Ovary (tissue), 9 donors: ENCODE measurements around the gene PPIH. TPM values are rescaled to one million over a fixed set of nuclear protein-coding genes. Genes with fewer than 3 reads are reported as not detected.

Source experiments
- DNase-seq, 5 donors: peaks; one replicate each; pipeline ENCODE4 v3.0.0-alpha.2; 2019 to 2020
- H3K27ac ChIP-seq, 2 donors: fragments of 200-600 bp; one replicate each; pipeline versions ENCODE4 v1.5.1 to v1.8.0; 2019 to 2022
- H3K27me3 ChIP-seq: fragments of 200-600 bp; one replicate; pipeline ENCODE4 v1.8.0; 2022
- H3K36me3 ChIP-seq: fragments of 200-600 bp; sonication (generic); one replicate; pipeline ENCODE4 v1.5.1; 2019
- H3K4me1 ChIP-seq: one replicate; pipeline ENCODE4 v1.8.1; 2013; ENCODE audit warnings: mild to moderate bottlenecking, moderate library complexity; ENCODE audit not compliant: insufficient read depth
- H3K4me3 ChIP-seq: fragments of 200-600 bp; sonication (generic); one replicate; pipeline ENCODE4 v1.5.1; 2017
- H3K9me3 ChIP-seq, 2 donors: fragments of 200-600 bp in 1 of 2; sonication (generic) in 1 of 2; one replicate each; pipeline versions ENCODE4 v1.5.1 to v1.8.1; 2013 to 2019; ENCODE audit warnings: mild to moderate bottlenecking in 1 of 2, moderate library complexity in 1 of 2
- CTCF ChIP-seq, 3 donors: fragments of 450-650 bp in 2 of 3; fragments of 200-600 bp in 1 of 3; IDR thresholded peaks; one replicate each; pipeline versions ENCODE4 v1.5.1 to v1.8.0; 2016 to 2022; ENCODE audit warnings: antibody characterized with exemption in 3 of 3, mild to moderate bottlenecking in 1 of 3
- EP300 ChIP-seq: sonication (generic); formaldehyde crosslinking; IDR thresholded peaks from one replicate; pipeline ENCODE4 v1.6.1; 2017; ENCODE audit warnings: antibody characterized with exemption
- POLR2A ChIP-seq: fragments of 450-650 bp; IDR thresholded peaks from one replicate; pipeline ENCODE4 v1.6.1; 2017; ENCODE audit warnings: antibody characterized with exemption, mild to moderate bottlenecking, moderate library complexity
- WGBS, 3 donors: extraction: QIAGEN DNeasy Blood & Tissue Kit in 1 of 3; methylation state at CpG; one replicate each; pipeline versions ENCODE4 v1.1.5 to v1.1.7; 2013 to 2017; 5-methylcytosine and 5-hydroxymethylcytosine counted together
- intact Hi-C, 4 donors: fragments of 100-400 bp; cut with DNase I; formaldehyde crosslinking; loops; one replicate each; pipeline versions ENCODE4 v1.11.0 to v1.15.1; 2022 to 2023
- polyA plus RNA-seq, 2 donors: library from polyadenylated mRNA; stranded (reverse); fragments of 200-250 nt in 1 of 2; fragments of 350-450 nt in 1 of 2; fragmentation: Illumina TruSeq in 1 of 2; extraction: RNeasy Lipid Tissue Mini Kit (QIAGEN cat#74804) in 1 of 2; gene quantifications; one replicate each; pipeline ENCODE4 v1.2.3, GENCODE V29; 2013 to 2014
- total RNA-seq, 7 donors: library from RNA; depleted of rRNA in 2 of 7; stranded (reverse); fragments of >200 nt in 2 of 7; fragmentation: NEBNext Ultra II Directional in 3 of 7; extraction: Animal tissue kit (Norgen Biotek cat#: 25700) in 3 of 7; gene quantifications; one replicate each; pipeline versions ENCODE4 v1.1.0 to v1.2.4, GENCODE V29; 2016 to 2023
- donor health status: DM: no; HTN: no; CAD: no; lungs with moderate emphysema.
- donor health status: DM: no; HTN: no; CAD: no.
- donor health status: Bipolar disorder and iron deficiency.
- donor health status: DM: yes; HTN: yes; CAD: no.
- donor health status: DM: no; HTN: no; CAD: no.
- donor health status: DM: yes; HTN: yes; CAD: no.

The PPIH gene
- total and polyA plus RNA-seq, 9 donors = 23.1 to 49.1 (median 26.5) TPM

GRCh38 chr1:42691157-42691498 lies 32.9 kb downstream of the PPIH start:
- TF ChIP-seq EP300 (no peak), CTCF (IDR thresholded peaks at IDR 0.05) (no peak), POLR2A (no peak)
- Histone ChIP-seq H3K36me3 (no peaks in the 10 kb centered on the region), H3K4me1 (peaks cover 18% of the 10 kb centered on the region), H3K9me3 (no peaks in the 10 kb centered on the region), H3K27me3 (no peaks in the 10 kb centered on the region), H3K27ac (no peak overlapping the region), H3K4me3 (no peak overlapping the region)
- intact Hi-C loops = no loop called here
- DNase-seq = no peak
- WGBS, 3 donors = 59 to 70% (median 62%) methylated on average over 4 of the region's 4 CpGs

GRCh38 chr1:42692461-42692860 lies 34.2 kb downstream of the PPIH start:
- Histone ChIP-seq H3K4me3 (no peak overlapping the region), H3K9me3 (no peaks in the 10 kb centered on the region), H3K27me3 (no peaks in the 10 kb centered on the region), H3K27ac (no peak overlapping the region), H3K36me3 (no peaks in the 10 kb centered on the region), H3K4me1 (peaks cover 13% of the 10 kb centered on the region)
- TF ChIP-seq EP300 (no peak), CTCF (IDR thresholded peaks at IDR 0.05) (no peak), POLR2A (no peak)
- intact Hi-C loops = no loop called here
- WGBS, 3 donors = 48 to 54% (median 49%) methylated on average over 5 of the region's 5 CpGs
- DNase-seq = no peak

DNA sequence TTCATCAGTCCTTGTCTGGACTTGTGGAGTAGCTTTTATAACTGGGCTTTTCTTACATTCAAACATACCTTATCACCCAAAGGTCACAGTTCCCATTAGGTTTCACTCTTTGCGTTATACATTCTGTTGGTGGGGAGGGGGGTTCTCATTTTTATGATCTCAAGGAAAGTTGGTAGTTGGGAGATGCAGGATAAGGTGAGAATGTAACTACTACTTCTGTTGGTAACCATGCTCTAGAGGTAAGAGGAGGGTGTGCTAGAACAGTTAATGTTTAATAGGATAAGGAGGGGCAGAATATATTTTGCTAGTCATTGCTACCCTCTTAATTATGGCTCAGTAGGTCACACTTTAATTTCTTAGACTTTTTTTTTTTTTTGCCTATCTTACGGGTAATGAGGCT lies 34.7 kb downstream of the PPIH start:
- TF ChIP-seq POLR2A (no peak), EP300 (no peak)
- H3K9me3 ChIP-seq = no peaks in the 10 kb centered on the region
- H3K36me3 ChIP-seq = no peaks in the 10 kb centered on the region
- WGBS, 3 donors = 83 to 85% (median 85%) methylated on average over 2 of the region's 2 CpGs
- no peak overlapping the region for H3K27ac ChIP-seq
- intact Hi-C loops = no loop called here
- H3K27me3 ChIP-seq = no peaks in the 10 kb centered on the region
- no peak overlapping the region for H3K4me3 ChIP-seq
- no peak for DNase-seq
- H3K4me1 ChIP-seq = peaks cover 11% of the 10 kb centered on the region

DNA sequence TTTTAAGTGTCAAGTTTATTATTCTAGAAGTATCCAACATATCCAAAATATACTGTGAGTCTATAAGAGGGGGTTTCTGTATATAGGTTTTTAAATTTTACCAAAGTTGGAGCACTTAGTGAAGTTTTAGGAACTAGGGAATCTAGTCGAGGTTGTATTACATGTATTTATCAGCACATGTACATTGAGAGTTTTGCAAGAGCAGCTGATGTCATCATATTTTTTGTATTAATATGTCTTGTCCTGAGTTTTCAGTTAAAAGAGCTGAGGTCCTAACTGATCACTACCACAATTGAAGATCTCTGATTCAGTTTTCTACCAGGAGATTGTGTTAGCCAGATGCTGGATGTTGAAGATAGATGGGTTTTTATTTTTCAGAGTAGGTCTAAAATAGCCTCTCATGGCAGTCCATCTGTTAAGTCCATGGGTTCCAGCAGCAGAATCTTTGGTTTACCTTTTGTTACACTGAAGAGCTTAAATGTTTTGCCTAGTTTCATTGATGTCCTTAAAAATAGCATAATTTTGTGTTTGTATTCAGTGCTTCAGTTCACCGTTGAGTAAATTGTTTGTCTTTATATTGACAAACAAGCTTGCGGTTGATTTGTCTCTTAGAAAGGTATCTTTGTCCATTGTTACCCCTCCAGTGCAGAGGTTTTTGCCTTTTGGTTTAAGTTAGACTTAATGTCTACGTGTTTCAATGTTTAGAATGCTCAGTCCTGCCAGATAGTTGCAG lies 40.0 kb downstream of the PPIH start:
- WGBS, 3 donors = 90 to 96% (median 92%) methylated on average over 4 of the region's 4 CpGs
- no peaks in the 10 kb centered on the region for H3K4me1 ChIP-seq
- no peak for DNase-seq
- peaks cover 3% of the 10 kb centered on the region for H3K36me3 ChIP-seq
- no peaks in the 10 kb centered on the region for H3K9me3 ChIP-seq
- no peaks in the 10 kb centered on the region for H3K27me3 ChIP-seq
- no peak for TF ChIP-seq CTCF (IDR thresholded peaks at IDR 0.05)
- no peak for TF ChIP-seq EP300
- TF ChIP-seq POLR2A = no peak
- H3K4me3 ChIP-seq = no peak overlapping the region
- H3K27ac ChIP-seq = no peak overlapping the region
- intact Hi-C loops = no loop called here

GRCh38 chr1:42700006-42700405 lies 41.8 kb downstream of the PPIH start:
- no peaks in the 10 kb centered on the region for H3K9me3 ChIP-seq
- no peak overlapping the region for H3K4me3 ChIP-seq
- H3K27ac ChIP-seq = no peak overlapping the region
- DNase-seq = no peak
- no peak for TF ChIP-seq POLR2A
- H3K27me3 ChIP-seq = no peaks in the 10 kb centered on the region
- no peaks in the 10 kb centered on the region for H3K4me1 ChIP-seq
- H3K36me3 ChIP-seq = peaks cover 3% of the 10 kb centered on the region
- intact Hi-C loops = no loop called here
